Amygdala (tissue), 56 donors: ENCODE results near the gene AMFR.

Experiments
- DNase-seq, 56 donors: peaks; one replicate each; lab custom pipeline; 2025; lab: John Stamatoyannopoulos, UW

AMFR gene

GRCh38 chr16:56317998-56318826 lies 107.1 kb downstream of the AMFR start:
- DNase-seq, result peak in 55 of 56 donors; percentile 32 to 92 (median 78)

GRCh38 chr16:56316545-56316944 lies 108.8 kb downstream of the AMFR start:
- DNase-seq, result peak in 1 of 56 donors; percentile 20

- no peak for DNase-seq
These were observed 109.4 kb downstream of the AMFR start for GRCh38 chr16:56315955-56316354.

GRCh38 chr16:56314244-56314850 lies 111.0 kb downstream of the AMFR start:
- DNase-seq, result no peak

- DNase-seq, result no peak
These were observed 112.8 kb downstream of the AMFR start for GRCh38 chr16:56312556-56312955.

- DNase-seq, result no peak
These were observed 113.4 kb downstream of the AMFR start for GRCh38 chr16:56312028-56312300.
